Measurements from ENCODE around the gene KL. TPM values are rescaled to one million over a fixed set of nuclear protein-coding genes. Genes with fewer than 3 reads are reported as not detected.

The KL gene
- total and polyA plus RNA-seq, 2 of the 8 experiments (the other 6 are each of a cell fraction or from before 2014, with no cell fraction given) = 0.02 TPM; not detected in 1

- Histone ChIP-seq H3K56ac (replicated peaks; ENCODE audit: insufficient read length, low read depth, low read length) (no peak overlapping the region), H3K9ac (replicated peaks in 1 of 4; ENCODE audit: extremely low read depth in 1 of 4, low read depth in 3 of 4, low read length in 3 of 4) (no peak overlapping the region), H2BK15ac (ENCODE audit: low read length) (no peak overlapping the region), H4K8ac (ENCODE audit: extremely low read depth, insufficient read depth, low read length) (no peak overlapping the region), H3K4me1 (replicated peaks in 1 of 4; ENCODE audit: control insufficient read depth in 3 of 4, insufficient read depth in 4 of 4, low read length in 3 of 4) (no peaks in the 10 kb centered on the region), H4K91ac (replicated peaks; ENCODE audit: insufficient read length, low read length) (no peak overlapping the region), H3K23ac (ENCODE audit: insufficient read length) (no peak overlapping the region), H2BK5ac (ENCODE audit: low read depth, low read length) (no peak overlapping the region), H3K4me2 (ENCODE audit: insufficient read depth in 1 of 2, low read depth in 2 of 2, low read length in 2 of 2) (no peak overlapping the region), H2BK120ac (replicated peaks; ENCODE audit: low read depth, low read length) (no peak overlapping the region), H3K27ac (ENCODE audit: low read depth, low read length) (no peak overlapping the region), H3K4ac (replicated peaks; ENCODE audit: insufficient read length, low read depth, low read length) (no peak overlapping the region), H4K20me1 (replicated peaks in 1 of 2; ENCODE audit: control insufficient read depth in 1 of 2, insufficient read depth in 2 of 2, low read length in 2 of 2) (no peaks in the 10 kb centered on the region), H2BK20ac (ENCODE audit: low read length) (no peak overlapping the region), H4K5ac (ENCODE audit: insufficient read length, low read depth, low read length) (no peak overlapping the region), H3K27me3 (replicated peaks in 1 of 4; ENCODE audit: control insufficient read depth in 3 of 4, extremely low read depth in 1 of 4, insufficient read depth in 3 of 4, low read length in 3 of 4) (no peaks in the 10 kb centered on the region), H3K14ac (ENCODE audit: insufficient read length) (no peak overlapping the region), H2AK5ac (ENCODE audit: low read depth, low read length) (no peak overlapping the region), H3K23me2 (ENCODE audit: low read depth, low read length) (no peaks in the 10 kb centered on the region), H2AFZ (ENCODE audit: low read length) (no peak overlapping the region), H3K79me1 (ENCODE audit: low read depth, low read length) (no peaks in the 10 kb centered on the region), H3K4me3 (ENCODE audit: extremely low read depth in 1 of 4, insufficient read depth in 2 of 4, low read depth in 3 of 4, low read length in 4 of 4) (no peak overlapping the region), H2BK12ac (ENCODE audit: low read depth, low read length) (no peak overlapping the region), H3K9me3 (ENCODE audit: insufficient read depth in 2 of 2, low read depth in 1 of 2, low read length in 1 of 2) (no peaks in the 10 kb centered on the region), H3K36me3 (ENCODE audit: control insufficient read depth in 2 of 4, insufficient read depth in 4 of 4, low read length in 3 of 4) (no peaks in the 10 kb centered on the region), H3K79me2 (ENCODE audit: control insufficient read depth in 1 of 2, insufficient read depth in 2 of 2, low read length in 2 of 2) (no peaks in the 10 kb centered on the region; a peak in 1 of 4 replicates), H3K18ac (ENCODE audit: extremely low read depth, low read length) (no peak overlapping the region)
- 99% methylated on average over 5 of the region's 5 CpGs; no CpG with 5 or more reads in 1 of the 2 experiments for WGBS, 2 experiments (ENCODE audit: extremely low coverage in 1 of 2, insufficient coverage in 1 of 2, insufficient read length in 1 of 2, insufficient replicate concordance in 2 of 2, low coverage in 1 of 2, low lambda C conversion rate in 2 of 2, missing lambda C conversion rate in 1 of 2)
- no peak for DNase-seq (ENCODE audit: low read depth in 1 of 2, low spot score in 2 of 2)
- no peak for FAIRE-seq
- CTCF ChIA-PET (ENCODE audit: partially characterized antibody) = interaction anchor here (0.7 to 2.6 kb wide), 17 partner anchors 9 to 518 kb away, joined by 3 to 16 read pairs (median 4); no protein-coding TSS in a partner anchor
- POLR2A ChIA-PET (ENCODE audit: partially characterized antibody) = no interaction called here
- TF ChIP-seq CHD7 (IDR thresholded peaks at IDR 0.05; ENCODE audit: insufficient replicate concordance, low read length) = no peak
Observed at GRCh38 chr13:33110386-33110712, 94.1 kb downstream of the KL start.
